22Rv1 (cell line): ENCODE measurements around the gene HNRNPF.

Source experiments
- ZFX ChIP-seq: fragments of 450-650 bp; IDR thresholded peaks from 2 replicates; pipeline ENCODE4 v1.6.1; 2017; ENCODE audit warnings: antibody characterized with exemption, borderline replicate concordance
- TF ChIP-seq, protein P1 (sequence below): fragments of 450-650 bp; IDR thresholded peaks from 2 replicates; pipeline ENCODE4 v1.5.1; 2017; ENCODE audit warnings: mild to moderate bottlenecking

GRCh38 chr10:43448742-43449141, 39.8 kb upstream of the HNRNPF start:
- TF ChIP-seq, protein P1, sequence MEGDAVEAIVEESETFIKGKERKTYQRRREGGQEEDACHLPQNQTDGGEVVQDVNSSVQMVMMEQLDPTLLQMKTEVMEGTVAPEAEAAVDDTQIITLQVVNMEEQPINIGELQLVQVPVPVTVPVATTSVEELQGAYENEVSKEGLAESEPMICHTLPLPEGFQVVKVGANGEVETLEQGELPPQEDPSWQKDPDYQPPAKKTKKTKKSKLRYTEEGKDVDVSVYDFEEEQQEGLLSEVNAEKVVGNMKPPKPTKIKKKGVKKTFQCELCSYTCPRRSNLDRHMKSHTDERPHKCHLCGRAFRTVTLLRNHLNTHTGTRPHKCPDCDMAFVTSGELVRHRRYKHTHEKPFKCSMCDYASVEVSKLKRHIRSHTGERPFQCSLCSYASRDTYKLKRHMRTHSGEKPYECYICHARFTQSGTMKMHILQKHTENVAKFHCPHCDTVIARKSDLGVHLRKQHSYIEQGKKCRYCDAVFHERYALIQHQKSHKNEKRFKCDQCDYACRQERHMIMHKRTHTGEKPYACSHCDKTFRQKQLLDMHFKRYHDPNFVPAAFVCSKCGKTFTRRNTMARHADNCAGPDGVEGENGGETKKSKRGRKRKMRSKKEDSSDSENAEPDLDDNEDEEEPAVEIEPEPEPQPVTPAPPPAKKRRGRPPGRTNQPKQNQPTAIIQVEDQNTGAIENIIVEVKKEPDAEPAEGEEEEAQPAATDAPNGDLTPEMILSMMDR, result no peak
- no peak for TF ChIP-seq ZFX
